HG03095 (cell line): ENCODE data around the gene LGMN.
A peak's percentile ranks its signal among the peaks of the same experiment; 100 is the strongest.
"Not testable (repeated sequence)": the region's sequence is repeated elsewhere in the genome, so short reads cannot be mapped to it uniquely, and the experiment has no call there.

ENCODE experiments used
- ATAC-seq: cut with Tn5 transposase; IDR thresholded peaks from one replicate; pipeline ENCODE4 v1.9.1; 2021; ENCODE audit warnings: moderate library complexity; ENCODE audit not compliant: unreplicated experiment

Gene LGMN

DNA sequence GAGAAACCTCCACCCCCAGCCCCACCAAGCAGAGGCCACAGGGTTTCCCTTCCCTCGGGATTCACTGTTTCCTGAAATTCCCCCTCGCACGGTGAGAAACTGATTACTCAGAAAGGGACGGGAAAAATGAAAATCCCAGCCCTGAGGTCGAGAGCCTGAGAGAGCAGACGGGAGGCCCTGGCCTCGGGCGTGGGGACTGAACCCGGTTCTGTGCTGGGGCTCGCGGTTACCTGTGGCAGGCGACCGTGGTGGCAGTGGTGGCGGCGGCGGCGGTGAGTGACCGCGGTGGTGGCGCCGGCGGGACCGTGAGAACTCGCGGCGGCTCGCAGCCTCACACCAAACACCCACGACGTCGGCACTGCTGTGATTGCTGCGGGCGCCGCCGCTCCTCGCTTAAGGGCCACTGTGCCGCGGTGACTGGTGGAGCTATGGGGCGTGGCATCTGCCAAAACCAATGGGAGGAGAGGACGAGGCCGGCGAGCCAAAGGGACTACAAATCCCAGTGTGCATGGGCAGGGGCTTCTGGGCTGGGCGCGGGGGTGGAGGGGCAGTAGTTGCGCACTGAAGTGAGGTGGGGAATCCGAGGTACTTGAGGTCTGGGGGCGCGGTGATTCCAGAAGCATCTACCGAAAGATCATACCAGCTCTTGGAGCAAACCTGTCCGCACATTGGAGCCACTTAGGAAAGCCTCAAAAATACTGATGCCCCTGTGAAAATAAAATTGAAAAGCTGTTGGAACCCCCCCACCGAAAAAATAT, at the start of gene LGMN:
LGMN (minus strand) TSS at position 369 of the 758 bp plus-strand sequence. CDS start 15,841 bp downstream, outside the sequence.
- peak; percentile 79 for ATAC-seq

- no peak for ATAC-seq
Measured at GRCh38 chr14:92794961-92795360, 46.5 kb upstream of the LGMN start.

DNA sequence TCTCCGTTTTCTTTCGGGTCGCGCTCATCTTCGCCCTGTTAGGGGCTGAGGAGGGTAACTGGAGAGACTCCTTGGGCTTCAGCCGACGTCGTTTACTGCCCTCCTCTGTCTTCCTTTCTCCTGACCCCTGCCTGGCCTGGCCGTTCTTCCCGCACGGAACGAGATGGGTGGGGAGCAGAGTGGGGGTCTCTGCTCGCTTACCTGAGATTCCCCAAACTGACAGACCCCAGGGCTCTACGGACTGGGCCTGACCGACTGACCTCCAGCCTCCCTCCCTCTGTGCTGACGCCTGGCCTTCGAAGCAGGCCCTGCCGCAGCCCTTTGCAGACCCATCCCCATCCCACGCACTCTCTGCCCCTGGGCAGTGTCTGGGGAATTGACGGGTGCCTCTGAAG, 46.1 kb upstream of the LGMN start:
- peak; percentile 9 for ATAC-seq

- ATAC-seq, result peak; percentile 93
Measured at GRCh38 chr14:92793709-92794546, 45.5 kb upstream of the LGMN start, which contains the start of gene GOLGA5. TSS of gene GOLGA5 (plus strand) at chr14:92794305. CDS start at chr14:92797438, 3,133 bp downstream.

DNA sequence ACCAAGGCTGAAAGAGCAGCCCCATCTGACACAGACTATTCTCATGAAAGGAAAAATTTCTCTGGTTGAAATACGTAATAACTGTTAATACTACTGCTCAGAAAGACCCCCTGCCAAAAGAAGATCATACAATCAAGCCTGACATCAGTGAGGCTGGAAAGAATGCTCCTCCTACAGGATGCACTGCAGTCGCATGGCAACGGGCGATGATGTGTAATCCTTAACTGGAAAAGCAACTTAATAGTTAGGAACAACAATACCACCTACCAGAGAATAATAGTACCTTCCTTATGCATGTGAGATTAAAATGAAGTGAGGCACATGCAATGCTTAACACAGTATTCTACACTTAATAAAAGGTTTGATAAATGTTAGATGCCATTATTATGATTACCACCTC, 44.5 kb upstream of the LGMN start:
- no peak for ATAC-seq

DNA sequence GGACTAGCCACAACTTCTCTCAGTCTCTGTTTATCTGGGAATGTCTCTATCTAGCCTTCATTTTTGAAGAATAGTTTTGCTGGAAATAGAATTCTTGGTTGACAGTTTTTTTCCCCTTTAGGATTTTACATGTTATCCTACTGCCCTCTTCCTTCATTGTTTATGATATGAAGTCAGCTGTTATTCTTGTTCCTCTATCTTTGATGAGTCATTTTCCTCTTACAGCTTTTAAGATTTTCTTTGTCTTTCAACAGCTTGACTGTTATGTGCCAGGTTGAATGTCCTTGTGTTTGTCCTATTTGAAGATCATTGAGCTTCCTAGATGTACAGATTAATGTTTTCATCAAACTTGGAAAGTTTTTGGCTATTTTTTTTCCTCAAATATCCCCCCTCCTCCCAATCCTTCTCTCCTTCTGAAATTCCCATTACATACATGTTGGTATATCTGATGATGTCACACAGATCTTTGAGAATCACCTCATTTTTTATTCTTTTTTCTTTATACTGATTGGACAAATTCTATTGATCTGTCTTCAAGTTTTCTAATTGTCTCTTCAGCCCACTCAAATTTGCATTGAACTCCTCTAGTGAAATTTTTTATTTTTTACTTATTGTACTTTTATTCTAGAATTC, 41.1 kb upstream of the LGMN start:
- ATAC-seq, result no peak

DNA sequence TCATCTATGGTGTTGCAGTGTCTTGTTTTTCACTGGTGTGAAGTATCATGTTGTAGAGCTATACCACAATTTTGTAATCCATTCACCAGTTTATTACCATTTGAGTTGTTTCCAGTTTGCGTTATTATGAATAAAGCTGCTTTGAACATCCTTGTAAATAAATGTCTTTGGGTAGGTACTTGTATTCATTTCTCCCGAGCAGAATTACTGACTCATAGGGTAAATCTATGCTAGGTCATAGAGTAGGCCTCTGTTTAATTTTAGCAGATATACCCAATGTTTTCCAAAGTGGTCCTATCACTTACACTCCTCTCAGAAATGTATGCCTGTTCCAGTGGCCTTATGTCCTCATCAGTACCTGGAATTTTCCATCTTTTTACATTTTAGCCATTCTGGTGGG, 39.1 kb upstream of the LGMN start:
- no peak for ATAC-seq

- no peak for ATAC-seq
Measured at GRCh38 chr14:92786427-92786756, 38.0 kb upstream of the LGMN start.

DNA sequence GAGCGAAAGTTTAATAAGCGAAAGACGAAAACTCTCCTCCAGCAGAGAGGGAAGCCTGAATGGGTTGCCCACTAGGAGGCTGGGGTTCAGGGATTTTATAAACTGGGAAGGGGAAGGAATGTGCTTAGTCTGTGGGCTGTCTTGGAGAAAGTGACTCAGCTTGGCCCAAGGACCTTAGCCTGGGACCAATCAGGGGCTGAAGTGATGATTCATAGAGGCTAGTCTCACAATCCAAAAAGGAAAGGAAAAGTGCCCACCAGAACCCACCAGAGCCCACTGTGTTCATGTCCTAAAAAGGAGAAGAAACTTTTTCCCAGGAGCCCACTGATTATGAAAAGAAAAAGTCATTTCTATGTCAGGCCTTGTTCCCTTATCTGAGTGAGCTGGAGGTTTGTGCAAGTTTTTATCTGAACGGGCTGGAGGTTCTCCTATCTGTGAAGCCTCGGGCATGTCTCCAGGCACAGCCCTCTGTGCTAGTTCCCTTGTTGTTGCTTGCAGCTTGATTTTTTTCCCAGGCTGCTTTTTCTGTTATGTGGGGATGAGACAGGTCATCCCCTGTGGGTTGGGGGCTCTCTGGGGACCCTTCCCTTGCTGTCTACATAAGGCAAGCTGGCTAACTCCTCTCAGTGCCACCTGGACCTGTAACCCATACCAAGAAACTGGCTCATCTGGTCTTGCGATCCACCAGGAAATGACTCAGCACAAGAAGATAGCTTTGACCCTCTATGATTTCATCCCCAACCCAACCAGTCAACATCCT, 37.4 kb upstream of the LGMN start:
- ATAC-seq, result no peak

DNA sequence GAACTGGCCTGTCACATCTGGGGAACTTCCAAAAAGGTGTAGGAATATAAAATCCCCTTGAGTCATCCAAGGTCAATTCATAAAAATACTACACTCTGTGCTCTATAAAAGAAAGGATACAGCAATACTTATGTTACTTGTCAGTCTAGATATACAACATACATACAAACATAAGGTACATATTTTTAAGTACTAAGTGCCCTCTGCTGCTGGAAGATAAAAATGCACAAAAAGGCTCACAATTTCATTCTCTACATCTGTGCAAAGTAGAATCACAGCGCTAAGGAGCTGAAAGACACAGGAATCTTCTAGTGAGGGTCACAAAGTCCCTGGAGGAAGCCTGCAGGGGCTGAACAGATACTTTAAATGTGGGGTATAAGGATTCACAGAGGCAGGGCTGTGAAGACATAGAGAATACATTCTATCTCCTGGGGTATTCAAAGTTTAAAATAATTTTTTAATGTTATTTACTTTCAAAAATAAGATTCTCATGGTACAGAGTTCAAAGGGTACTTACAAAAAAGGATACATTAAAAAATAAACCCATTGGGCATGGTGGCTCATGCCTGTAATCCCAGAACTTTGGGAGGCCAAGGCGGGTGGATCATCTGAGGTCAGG, 35.5 kb upstream of the LGMN start:
- no peak for ATAC-seq

DNA sequence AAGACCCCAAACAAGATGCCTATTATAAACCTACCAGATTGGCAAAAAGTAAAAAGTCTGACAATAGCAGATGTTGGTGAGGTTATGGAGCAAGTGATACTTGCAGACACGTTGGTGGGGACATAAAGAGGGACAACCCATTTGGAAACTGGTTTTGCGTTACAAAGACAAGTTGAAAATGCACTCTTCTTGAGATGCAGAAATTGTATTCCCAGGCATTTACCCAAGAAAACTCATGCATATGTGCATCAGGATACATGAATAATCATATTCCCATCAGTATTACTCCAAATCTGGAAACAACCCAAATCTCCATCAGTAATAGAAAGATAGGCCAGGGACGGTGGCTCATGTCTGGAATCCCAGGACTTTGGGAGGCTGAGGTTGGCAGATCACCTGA, 32.9 kb upstream of the LGMN start:
- no peak for ATAC-seq

GRCh38 chr14:92780444-92781232, 32.2 kb upstream of the LGMN start:
- ATAC-seq, result no peak

DNA sequence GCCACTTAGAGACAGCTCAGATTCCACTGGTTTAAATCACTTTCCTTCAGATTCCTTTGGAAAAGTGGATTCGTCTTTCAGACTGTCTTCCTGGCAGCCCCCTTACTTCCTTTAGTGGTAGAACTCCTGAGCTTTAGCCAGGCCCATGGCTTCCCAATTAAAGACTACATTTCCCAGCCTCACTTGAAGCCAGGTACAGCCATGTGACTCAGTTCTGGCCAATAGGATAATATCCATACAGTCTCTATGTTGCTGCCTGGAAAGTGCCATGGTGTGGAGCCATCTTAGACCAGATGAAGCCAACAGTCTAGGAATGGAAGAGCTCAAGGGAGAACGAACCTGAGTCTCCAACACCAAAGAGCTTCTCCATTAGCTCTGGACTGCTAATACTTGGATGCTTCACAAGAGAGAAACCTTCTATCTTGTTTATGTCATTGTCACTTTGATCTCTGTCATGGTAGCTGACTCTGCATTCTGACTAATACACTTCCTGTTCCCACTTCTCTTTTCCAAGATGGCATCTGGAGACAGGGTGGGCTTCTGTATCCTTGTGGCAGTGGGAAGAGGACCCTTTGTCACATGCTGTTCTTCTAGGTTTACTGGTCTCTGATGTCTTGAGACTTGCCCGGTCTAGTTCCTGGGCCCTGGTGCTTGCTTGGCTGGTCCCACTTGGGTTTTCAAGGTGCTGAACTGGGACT, 30.6 kb upstream of the LGMN start:
- not testable (repeated sequence) for ATAC-seq

- ATAC-seq, result peak; percentile 91
Measured at GRCh38 chr14:92775292-92775691, 26.9 kb upstream of the LGMN start.

DNA sequence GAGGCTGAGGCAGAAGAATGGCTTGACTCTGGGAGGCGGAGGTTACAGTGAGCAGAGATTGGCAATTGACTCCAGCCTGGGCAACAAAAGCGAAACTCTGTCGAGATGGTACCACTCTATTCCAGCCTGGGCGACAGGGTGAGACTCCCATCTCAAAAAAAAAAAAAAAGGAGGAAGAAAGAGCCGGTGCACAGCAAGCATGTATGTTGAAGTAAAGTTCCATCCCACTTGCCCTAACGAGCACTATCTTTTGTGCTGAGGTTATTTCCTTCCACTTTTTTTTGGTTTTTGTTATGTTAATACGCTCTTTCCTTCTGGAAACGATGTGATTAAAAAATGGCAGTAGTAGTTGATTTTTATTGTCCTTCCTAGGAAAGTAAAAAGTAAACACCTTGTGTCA, 26.1 kb upstream of the LGMN start:
- ATAC-seq, result no peak

DNA sequence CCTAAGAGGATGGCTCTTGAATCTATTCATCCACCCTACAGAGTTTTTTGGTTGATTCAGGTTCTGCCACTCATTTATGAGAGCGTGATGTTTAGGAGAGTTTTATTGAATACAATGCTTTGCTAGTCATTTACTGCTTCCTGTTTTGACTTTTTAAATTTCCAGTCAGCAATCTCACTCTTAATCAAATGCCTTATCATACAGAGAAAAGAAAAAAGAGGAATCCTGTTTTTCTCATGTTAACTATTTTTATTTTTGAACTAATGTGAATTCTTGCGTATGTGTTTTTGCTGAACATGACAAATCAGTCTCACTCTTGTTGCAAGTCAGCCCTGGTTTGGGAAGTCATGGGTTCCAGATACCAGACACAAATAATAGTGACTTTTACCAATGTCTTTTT, 22.1 kb upstream of the LGMN start:
- no peak for ATAC-seq

DNA sequence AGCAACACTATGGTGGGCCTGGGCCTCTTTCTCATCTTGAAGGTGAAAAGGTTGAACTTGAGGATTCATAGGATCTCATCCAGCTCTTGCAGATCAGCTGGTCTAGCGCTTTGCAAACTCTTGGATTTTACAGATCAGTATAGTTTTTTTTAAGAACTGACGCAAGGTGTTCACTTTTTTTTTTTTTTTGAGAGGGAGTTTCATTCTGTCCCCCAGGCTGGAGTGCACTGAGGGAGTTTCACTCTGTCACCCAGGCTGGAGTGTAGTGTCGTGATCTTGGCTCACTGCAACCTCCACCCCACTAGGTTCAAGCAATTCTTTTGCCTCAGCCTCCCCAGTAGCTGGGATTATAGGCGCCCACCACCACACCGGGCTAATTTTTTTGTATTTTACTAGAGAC, 20.4 kb upstream of the LGMN start:
- no peak for ATAC-seq

DNA sequence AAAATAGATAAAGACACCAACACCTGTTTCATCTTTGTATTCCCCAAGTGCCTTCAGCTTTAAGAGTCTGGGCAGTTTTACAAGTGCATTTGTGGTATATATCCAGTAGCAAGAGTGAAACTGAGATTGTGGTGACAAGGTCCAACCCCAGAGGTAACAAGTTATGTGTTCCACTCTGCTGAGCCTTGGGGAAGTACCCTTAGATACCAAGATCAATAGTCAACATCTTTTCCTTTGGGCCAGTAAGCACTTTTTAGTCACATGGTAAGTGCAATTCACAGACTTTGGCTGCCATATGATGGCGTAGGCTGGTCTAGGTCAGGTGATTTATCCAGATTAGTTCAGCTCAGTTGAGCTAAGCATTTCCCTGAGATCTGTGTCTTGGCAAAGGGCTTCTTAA, 19.8 kb upstream of the LGMN start:
- ATAC-seq, result peak; percentile 86
